ENCODE measurements around the gene ZSCAN9.

The ZSCAN9 gene

DNA sequence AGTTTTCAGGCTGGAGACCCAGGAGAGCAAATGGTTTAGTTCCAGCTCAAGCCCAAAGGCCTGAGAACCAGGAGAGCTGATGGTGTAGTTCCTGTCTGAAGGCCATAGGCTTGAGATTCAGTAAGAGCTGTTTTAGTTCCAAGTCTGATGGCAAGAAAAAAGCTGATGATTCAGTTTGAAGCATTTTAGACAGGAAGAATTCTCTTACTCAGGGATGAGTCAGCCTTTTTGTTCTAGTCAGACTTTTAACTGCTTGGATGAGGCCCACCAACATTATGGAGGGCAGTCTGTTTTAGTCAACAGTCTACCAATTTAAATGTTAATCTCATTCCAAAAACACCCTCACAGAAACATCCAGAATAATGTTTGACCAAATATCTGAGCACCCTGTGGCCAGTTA, 44.4 kb downstream of the ZSCAN9 start:
- no peak for DNase-seq

DNA sequence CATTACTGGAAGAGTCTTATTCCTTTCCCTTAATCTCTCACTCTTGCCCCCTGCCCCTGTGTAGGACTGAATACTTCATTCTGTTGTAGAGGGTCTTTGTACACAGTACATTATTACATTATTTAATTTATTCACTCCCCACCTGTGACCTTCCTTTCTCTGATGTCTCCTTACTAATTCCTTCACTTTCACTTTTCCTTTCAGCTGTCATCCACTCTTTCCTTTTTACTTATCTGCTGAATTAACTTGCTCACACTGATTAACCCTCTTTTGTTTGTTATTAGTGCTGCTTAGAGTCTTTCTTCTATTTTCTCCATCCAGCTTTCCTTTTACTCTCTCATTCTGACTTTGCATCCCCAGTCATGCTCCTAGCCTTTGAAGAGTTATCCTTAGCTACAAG, 49.8 kb downstream of the ZSCAN9 start:
- DNase-seq: no peak

DNA sequence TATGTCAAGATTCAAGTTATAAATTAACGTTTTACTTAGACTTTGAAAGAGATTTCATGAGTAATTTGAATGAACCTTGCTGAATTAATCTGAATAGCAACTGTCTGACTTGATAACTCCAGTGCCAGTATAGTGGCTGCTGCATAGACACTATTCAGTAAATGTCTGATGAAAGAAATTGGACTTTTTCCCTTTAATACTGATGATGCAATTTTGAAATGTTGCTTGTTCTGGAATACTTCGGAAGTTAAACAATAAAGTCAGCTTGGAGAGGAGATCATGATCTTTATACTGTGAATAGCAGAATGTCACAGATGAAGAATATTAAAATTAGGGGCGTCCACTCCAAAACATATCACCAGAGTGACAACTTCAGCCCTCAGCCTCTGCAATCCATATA, 52.7 kb downstream of the ZSCAN9 start:
- DNase-seq: no peak

DNA sequence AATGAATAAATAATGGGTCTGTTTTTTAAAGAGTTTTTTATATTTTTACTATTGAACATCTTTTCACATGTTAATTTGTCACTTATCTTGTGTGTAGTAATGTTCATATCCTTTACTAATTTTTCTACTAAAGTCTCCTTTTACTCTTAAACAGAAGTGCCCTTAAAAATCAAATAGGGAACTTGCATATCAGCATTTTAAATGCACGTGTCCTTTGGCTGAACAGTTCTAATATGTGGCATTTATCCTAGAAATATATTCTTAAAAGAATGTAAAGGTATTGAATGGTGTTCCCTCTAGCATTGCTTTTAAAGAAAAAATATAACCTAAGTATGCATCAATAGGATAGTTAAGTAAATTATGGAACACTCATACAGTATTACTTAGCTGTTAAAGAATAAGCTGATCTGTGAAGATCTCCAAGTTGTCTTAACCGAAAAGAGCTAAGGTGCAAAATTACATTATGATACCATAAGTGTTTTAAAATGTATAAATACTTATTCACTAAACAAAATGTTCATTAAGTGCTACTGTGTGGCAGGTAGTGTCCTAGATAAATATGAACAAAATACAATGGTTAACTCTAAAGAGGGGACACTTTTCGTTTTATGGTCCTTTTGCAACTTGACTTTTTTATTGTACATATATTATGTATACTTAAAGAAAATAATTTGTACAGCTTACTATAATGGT, 55.7 kb downstream of the ZSCAN9 start:
- no peak for DNase-seq

DNA sequence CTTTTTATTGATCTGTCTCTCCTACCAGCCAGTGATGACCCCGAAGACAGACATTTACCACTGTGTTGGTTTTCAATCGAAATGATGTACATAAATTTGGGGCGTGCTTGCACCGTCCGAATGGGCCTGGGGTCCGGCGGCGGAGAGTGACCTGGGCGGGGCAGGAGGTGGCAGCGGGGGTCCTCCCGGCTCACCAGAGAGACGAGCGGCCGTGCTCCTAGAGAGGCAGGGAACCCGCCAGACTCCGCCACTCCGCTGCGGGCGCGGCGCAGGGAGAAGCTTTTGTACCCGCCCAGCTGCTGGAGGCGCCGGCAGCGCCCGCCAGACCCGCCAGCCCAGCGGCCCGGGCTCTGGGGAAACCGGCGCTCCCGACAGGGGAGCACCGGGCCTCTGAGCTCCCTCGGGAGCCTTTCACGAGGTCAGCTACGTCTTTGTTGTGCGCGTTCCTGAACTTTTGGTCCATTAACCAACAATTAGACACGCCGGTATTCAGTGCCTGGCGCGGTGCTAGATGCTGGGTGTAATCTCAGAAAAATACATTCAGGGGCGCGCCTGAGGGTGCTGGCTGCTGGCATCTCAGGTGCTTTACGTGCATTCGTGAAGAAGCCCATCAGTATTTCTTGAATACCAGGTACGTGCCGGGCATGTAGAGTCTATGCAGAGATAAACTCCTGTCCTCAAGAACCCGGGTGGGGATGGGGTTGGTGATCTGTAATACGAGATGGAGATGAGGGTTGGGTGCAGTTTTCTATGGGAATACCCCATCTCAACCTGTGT, 56.4 kb downstream of the ZSCAN9 start, which contains the start of gene PGBD1:
PGBD1 (plus strand) TSS at position 285 of the 777 bp plus-strand sequence. CDS start 2,242 bp downstream, outside the sequence.
- DNase-seq: peak; percentile 53

DNA sequence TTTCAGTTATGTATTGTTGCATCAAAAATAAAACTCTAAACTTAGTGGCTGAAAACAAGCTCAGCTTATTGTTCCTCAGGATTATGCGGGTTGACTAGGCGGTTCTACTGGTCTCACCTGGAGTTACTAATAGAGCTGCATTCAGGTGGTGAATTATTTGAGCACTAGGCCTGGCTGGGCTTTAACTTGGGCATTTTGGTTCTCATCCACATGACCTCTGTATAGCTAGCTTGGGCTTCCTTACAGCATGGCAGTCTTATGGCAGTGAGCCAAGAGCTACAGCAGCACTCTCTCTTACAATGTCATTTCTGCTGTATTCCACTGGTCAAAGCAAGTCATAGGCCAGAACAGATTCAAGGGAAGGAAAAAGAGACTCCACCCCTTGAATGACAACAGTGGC, 57.9 kb downstream of the ZSCAN9 start:
- DNase-seq: no peak

Data from midbrain (tissue), 1 donor.